Stimulated activated CD8-positive, alpha-beta memory T cell treated with anti-CD3 and anti-CD28 coated beads, Interleukin-4, amount 100 ng/mL, for 4 hours (primary cell): ENCODE measurements around the gene CDH9.

ENCODE experiments used
- DNase-seq, 2 donors: peaks; one replicate each; pipeline ENCODE4 v3.0.0-alpha.2; 2020; ENCODE audit warnings: low read depth in 2 of 2, low spot score in 1 of 2

The CDH9 gene

GRCh38 chr5:27038476-27038875 is at the start of gene CDH9:
CDH9 (minus strand) TSS chr5:27038586; CDS start chr5:26988333, 50,253 bp downstream.
- no peak for DNase-seq

GRCh38 chr5:27087747-27088146 is 49.4 kb upstream of the CDH9 start:
- no peak for DNase-seq

DNA sequence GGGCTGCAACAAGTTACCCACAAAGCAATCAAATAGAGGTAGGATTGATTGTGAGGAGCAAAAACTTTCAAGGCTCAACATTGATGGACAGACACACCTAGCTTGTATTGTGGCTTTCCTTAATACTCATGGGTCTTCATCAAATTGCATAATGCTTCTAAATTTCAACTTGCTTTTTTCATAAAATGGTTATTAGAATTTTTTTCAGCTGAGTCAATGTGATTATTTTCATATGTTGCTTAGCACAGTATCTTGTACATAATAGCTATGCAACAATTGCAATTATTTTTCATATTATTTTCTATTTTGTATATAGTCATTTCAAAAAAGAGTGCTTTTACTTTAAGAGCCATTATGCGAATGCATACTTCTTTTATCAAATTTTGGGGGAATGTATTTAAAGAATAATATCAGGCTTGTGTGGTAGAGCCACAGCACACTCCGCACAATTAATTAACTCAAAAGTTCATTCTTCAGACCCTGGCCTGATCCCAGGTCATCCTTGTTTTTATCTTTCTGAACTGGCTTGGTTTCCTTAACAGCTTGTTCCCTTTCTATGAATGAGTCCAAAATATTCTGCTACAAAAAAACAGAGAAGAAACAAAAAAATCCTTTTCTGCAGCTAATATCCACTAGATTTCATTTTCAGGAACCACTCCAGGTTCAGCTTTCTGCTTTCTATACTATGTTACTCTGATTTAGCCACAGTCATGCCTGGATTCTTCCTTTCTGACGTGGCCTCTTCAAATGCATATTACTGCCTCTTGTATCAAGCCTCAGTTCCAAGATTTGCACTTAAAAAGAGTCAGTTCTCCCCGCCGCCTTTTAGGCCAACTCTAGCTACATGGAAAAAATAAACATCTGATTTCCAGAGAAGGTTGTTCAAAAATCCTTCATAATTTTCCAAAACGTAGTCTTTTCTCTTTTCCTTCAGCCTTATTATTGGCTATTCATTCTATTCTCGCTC is 45.3 kb upstream of the CDH9 start:
- no peak for DNase-seq

DNA sequence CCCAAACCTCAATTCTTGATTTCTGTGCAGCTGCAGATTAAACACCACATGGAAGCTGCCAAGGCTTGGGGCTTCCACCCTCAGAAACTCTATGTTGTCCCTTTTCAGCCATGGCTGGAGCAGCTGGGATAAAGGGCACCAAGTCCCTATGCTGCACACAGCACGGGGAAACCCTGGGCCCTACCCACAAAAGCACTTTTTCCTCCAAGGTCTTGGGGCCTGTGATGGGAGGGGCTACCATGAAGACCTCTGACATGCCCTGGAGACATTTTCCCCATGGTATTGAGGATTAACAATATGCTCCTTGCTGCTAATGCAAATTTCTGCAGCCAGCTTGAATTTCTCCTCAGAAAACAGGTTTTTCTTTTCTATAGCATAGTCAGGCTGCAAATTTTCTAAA is 41.8 kb upstream of the CDH9 start:
- DNase-seq, result no peak

GRCh38 chr5:27062451-27062850 is 24.1 kb upstream of the CDH9 start:
- DNase-seq, result no peak

DNA sequence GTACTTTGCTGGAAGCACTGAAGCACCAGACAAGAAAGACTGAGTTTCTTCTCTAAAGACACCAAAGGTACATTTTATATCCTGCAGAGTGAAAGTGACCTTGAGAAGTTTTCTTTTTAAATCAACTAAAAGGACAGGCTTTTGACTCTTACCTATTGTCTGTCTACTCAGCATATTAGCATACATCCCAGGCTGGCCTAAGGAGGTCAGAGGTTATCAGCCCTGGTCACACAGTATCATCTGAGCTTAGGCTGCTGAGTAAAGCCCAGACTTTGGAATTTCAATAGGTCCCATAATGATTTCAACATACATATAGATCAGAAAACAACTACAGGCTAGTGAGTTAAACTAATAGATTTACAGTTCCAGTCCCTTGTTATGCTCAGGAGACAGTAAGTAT is 10.1 kb upstream of the CDH9 start:
- no peak for DNase-seq

DNA sequence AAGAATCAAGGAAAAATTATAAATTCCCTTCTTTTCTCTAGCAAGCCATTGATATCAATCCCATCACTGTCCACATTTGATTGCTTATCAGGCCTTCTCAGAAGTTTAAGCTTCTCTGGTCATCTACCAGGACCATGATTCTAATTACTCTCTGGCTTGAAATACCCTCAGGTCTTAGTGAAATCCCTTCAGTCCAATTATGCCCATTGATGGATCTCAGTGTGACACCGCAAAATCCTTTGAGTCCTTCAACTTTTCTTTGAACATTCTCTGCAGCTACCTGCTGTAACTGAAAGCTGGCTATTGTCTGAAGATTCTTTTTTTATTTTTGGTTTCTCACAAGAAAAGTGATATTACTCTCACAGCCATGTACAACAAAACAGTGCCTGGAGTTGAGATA is 3.0 kb upstream of the CDH9 start:
- DNase-seq, result no peak

GRCh38 chr5:27034565-27034964 is 3.8 kb downstream of the CDH9 start:
- no peak for DNase-seq

- no peak for DNase-seq
These were observed 11.6 kb downstream of the CDH9 start for GRCh38 chr5:27026801-27027200.

GRCh38 chr5:27026063-27026462 is 12.3 kb downstream of the CDH9 start:
- DNase-seq, result no peak

DNA sequence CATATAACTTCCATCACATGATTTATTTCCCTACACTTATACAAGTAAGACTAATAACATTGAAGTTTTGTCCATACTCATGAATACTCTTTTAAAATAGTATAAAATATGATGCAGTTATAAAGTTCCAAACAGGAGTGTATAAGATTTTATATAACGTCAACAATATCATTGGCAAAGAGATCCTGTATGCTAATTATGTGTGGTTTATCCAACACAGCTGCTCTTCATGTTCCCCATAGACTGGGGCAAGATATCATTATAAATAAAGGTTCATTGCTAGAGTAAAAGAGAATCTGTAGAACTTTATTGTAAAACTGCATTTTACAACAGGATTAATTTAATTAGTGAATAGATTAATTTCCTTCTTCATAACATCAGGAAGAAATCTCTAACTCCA is 16.9 kb downstream of the CDH9 start:
- no peak for DNase-seq

- no peak for DNase-seq
These were observed 17.4 kb downstream of the CDH9 start for GRCh38 chr5:27020973-27021372.

GRCh38 chr5:27015758-27016157 is 22.6 kb downstream of the CDH9 start:
- no peak for DNase-seq

DNA sequence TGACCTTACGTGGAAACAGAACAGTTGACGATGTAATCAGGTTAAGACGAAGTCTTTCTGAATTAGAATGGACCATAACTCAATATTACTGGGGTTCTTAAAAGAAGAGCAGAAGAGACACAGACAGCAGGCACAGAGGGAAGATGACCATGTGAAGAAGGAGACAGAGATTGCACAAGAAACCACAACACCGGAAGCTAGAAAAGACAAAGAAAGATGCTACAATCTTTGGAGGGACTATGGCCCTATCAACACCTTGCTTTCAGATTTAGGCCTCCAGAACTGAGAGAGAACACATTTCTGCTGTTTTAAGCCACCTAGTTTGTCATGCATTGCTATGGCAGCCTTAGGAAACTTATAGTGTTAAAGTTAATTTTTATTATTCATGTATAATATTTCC is 27.1 kb downstream of the CDH9 start:
- DNase-seq, result no peak

- DNase-seq, result no peak
These were observed 27.7 kb downstream of the CDH9 start for GRCh38 chr5:27010646-27011045.

- DNase-seq, result no peak
These were observed 28.9 kb downstream of the CDH9 start for GRCh38 chr5:27009540-27009915.

- no peak for DNase-seq
These were observed 29.5 kb downstream of the CDH9 start for GRCh38 chr5:27008604-27009539.

DNA sequence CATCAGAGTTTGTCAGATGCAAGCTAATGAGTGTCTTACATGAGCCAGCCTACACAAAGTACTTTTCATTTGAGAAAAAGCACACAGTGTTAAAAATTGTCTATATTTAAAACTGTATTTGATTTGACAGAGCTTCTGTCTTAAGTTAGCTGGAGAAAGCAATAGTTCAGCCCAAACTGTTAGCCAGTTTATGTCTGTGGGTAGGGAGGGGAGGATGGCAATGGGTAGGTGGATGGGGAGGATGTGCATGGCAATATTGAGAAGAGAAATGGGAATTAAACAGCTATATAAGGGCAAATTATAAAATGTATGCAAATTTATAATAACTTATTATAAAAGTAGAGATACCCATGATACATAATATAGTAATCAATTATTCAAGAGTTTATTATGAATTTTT is 31.3 kb downstream of the CDH9 start:
- DNase-seq, result no peak

- DNase-seq, result no peak
These were observed 51.4 kb downstream of the CDH9 start for GRCh38 chr5:26986985-26987384.

DNA sequence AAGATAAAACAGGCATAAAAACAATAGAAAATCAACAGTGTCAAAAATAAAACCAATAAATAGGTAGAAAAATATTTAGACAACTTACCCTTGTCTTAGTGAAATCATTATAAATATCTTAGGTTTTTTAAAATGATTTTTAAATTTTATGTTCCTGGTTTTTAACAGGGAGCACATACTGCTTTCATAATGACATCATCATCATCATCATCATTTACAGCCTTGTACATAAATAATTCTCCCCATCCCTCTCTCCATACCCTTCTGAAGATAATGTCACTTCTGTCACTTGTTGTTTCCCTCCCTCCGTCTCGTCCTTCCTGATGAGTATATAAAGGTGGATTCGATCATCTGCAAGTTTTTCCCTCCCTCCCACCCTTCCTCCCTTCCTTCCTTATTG is 56.6 kb downstream of the CDH9 start:
- no peak for DNase-seq

DNA sequence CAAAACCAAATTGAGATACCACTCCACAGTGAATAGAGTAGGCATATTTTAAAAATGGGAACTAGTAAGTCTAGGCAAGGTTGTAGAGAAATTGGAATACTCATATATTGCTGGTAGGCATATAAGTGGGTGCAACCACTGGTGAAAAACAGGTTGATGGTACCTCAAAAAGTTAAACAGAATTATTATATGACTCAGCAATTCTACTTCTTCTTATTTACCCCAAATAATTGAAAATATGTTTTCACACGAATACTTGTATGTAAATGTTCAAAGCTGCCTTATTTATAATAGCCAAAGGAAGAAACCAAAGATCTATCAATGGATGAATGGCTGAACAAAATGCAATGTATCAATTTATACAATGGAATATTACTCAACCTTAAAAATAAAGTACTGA is 79.1 kb downstream of the CDH9 start:
- DNase-seq, result no peak

DNA sequence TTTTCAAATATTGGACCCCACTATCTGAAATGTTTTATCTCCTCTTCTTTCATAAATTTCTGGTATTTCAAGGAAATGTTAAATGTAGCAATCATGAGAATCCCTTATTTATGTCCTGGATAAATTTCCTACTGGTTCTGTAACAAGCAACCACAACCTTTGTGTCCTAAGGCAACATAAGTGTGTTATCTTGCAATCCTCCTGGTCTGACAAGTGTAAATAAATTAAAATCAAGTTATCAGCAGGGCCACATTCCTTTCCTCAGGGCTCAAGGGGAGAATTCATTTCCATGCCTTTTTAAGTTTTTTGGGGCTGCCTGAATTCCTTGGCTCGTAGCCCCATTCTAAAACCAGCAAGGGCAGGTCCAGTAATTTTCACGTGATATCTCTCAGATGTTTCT is 83.2 kb downstream of the CDH9 start:
- no peak for DNase-seq
